ENCODE results near the gene RPS3. TPM values are rescaled to one million over a fixed set of nuclear protein-coding genes. Genes with fewer than 3 reads are reported as not detected.
"Not testable (repeated sequence)": the region's sequence is repeated elsewhere in the genome, so short reads cannot be mapped to it uniquely, and the experiment has no call there.

The RPS3 gene
- total and polyA plus RNA-seq, 4 donors = 552 to 1,871 (median 1,206) TPM

- Histone ChIP-seq H3K36me3 (ENCODE audit: control insufficient read depth, insufficient read depth, low read length) (no peaks in the 10 kb centered on the region), H3K4me1 (ENCODE audit: control insufficient read depth, insufficient read depth, low read length) (peaks cover 20% of the 10 kb centered on the region), H3K27ac (ENCODE audit: low read depth, low read length) (no peak overlapping the region), H3K4me3 (ENCODE audit: low read depth, low read length) (no peak overlapping the region), H3K27me3 (ENCODE audit: control insufficient read depth, insufficient read depth, low read length) (no peaks in the 10 kb centered on the region), H3K9me3 (ENCODE audit: control insufficient read depth, insufficient read depth, low read length) (no peaks in the 10 kb centered on the region)
- DNase-seq (ENCODE audit: low read depth in 4 of 6, low spot score in 6 of 6) = no peak
- WGBS (ENCODE audit: insufficient coverage) = 90% methylated on average over 9 of the region's 10 CpGs
Observed at GRCh38 chr11:75355051-75355450, 44.3 kb upstream of the RPS3 start.

- Histone ChIP-seq H3K27me3 (ENCODE audit: control insufficient read depth, insufficient read depth, low read length) (no peaks in the 10 kb centered on the region), H3K4me3 (ENCODE audit: low read depth, low read length) (no peak overlapping the region), H3K9me3 (ENCODE audit: control insufficient read depth, insufficient read depth, low read length) (no peaks in the 10 kb centered on the region), H3K4me1 (ENCODE audit: control insufficient read depth, insufficient read depth, low read length) (peaks cover 9% of the 10 kb centered on the region), H3K27ac (ENCODE audit: low read depth, low read length) (no peak overlapping the region), H3K36me3 (ENCODE audit: control insufficient read depth, insufficient read depth, low read length) (no peaks in the 10 kb centered on the region)
- no peak for DNase-seq (ENCODE audit: low read depth in 4 of 6, low spot score in 6 of 6)
- WGBS (ENCODE audit: insufficient coverage) = 100% methylated on average over 1 of the region's 2 CpGs
Observed at GRCh38 chr11:75356613-75357012, 42.7 kb upstream of the RPS3 start.

DNA sequence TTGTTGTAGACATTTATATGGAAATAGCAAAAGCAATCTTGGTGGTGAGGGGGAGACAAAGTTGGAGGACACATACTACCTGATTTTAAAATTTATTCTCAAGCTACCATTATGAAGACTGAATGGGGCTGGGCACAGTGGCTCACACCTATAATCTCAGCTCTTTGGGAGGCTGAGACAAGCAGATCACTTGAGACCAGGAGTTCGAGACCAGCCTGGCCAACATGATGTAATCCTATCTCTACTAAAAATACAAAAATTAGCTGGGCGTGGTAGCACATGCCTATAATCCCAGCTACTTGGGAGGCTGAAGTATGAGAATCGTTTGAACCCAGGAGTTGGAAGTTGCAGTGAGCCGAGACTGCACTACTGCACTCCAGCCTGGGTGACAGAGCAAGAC is 37.0 kb upstream of the RPS3 start:
- H3K9me3 ChIP-seq (ENCODE audit: control insufficient read depth, insufficient read depth, low read length); H3K27me3 ChIP-seq (ENCODE audit: control insufficient read depth, insufficient read depth, low read length); DNase-seq (ENCODE audit: low read depth in 4 of 6, low spot score in 6 of 6); H3K4me1 ChIP-seq (ENCODE audit: control insufficient read depth, insufficient read depth, low read length); H3K36me3 ChIP-seq (ENCODE audit: control insufficient read depth, insufficient read depth, low read length); H3K4me3 ChIP-seq (ENCODE audit: low read depth, low read length); H3K27ac ChIP-seq (ENCODE audit: low read depth, low read length): not testable (repeated sequence)
- 93% methylated on average over 2 of the region's 4 CpGs for WGBS (ENCODE audit: insufficient coverage)

DNA sequence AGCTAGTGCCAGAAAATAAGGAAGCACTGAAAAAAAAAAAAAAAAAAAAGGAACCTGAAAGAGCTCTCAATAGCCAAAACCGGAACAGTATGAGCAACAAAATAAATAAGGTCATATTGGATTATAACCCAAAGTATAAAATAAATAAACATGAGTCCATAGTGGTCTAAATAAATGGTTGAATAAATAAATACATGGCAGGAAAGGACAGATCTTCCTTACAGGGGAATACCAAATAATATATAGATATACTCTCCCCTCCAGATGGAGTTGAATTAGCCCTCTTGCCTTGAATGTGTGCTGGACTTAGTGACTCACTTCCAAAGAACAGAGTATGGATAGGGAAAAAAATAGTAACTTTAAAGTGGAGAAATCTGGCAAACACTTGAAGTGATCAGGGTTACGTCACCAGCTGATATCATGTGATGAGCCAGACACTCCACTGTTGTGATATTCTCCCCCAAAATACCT is 33.6 kb upstream of the RPS3 start:
- Histone ChIP-seq H3K4me3 (ENCODE audit: low read depth, low read length) (no peak overlapping the region), H3K9me3 (ENCODE audit: control insufficient read depth, insufficient read depth, low read length) (no peaks in the 10 kb centered on the region), H3K36me3 (ENCODE audit: control insufficient read depth, insufficient read depth, low read length) (no peaks in the 10 kb centered on the region), H3K27me3 (ENCODE audit: control insufficient read depth, insufficient read depth, low read length) (no peaks in the 10 kb centered on the region), H3K27ac (ENCODE audit: low read depth, low read length) (no peak overlapping the region), H3K4me1 (ENCODE audit: control insufficient read depth, insufficient read depth, low read length) (no peaks in the 10 kb centered on the region)
- WGBS (ENCODE audit: insufficient coverage) = 83% methylated on average over 1 of the region's 2 CpGs
- no peak for DNase-seq (ENCODE audit: low read depth in 4 of 6, low spot score in 6 of 6)

- DNase-seq (ENCODE audit: low read depth in 4 of 6, low spot score in 6 of 6); H3K9me3 ChIP-seq (ENCODE audit: control insufficient read depth, insufficient read depth, low read length); H3K4me1 ChIP-seq (ENCODE audit: control insufficient read depth, insufficient read depth, low read length); H3K36me3 ChIP-seq (ENCODE audit: control insufficient read depth, insufficient read depth, low read length); H3K4me3 ChIP-seq (ENCODE audit: low read depth, low read length); H3K27me3 ChIP-seq (ENCODE audit: control insufficient read depth, insufficient read depth, low read length); H3K27ac ChIP-seq (ENCODE audit: low read depth, low read length): not testable (repeated sequence)
- 94% methylated on average over 3 of the region's 5 CpGs for WGBS (ENCODE audit: insufficient coverage)
Observed at GRCh38 chr11:75366826-75367225, 32.5 kb upstream of the RPS3 start.

- no peak overlapping the region for H3K27ac ChIP-seq (ENCODE audit: low read depth, low read length)
- H3K36me3 ChIP-seq (ENCODE audit: control insufficient read depth, insufficient read depth, low read length) = no peaks in the 10 kb centered on the region
- H3K9me3 ChIP-seq (ENCODE audit: control insufficient read depth, insufficient read depth, low read length) = no peaks in the 10 kb centered on the region
- WGBS (ENCODE audit: insufficient coverage) = 89% methylated on average over 4 of the region's 6 CpGs
- no peak overlapping the region for H3K4me3 ChIP-seq (ENCODE audit: low read depth, low read length)
- H3K27me3 ChIP-seq (ENCODE audit: control insufficient read depth, insufficient read depth, low read length) = no peaks in the 10 kb centered on the region
- H3K4me1 ChIP-seq (ENCODE audit: control insufficient read depth, insufficient read depth, low read length) = no peaks in the 10 kb centered on the region
- no peak for DNase-seq (ENCODE audit: low read depth in 4 of 6, low spot score in 6 of 6)
Observed at GRCh38 chr11:75369560-75370255, 29.6 kb upstream of the RPS3 start.

- H3K4me1 ChIP-seq (ENCODE audit: control insufficient read depth, insufficient read depth, low read length) = no peaks in the 10 kb centered on the region
- no peak overlapping the region for H3K27ac ChIP-seq (ENCODE audit: low read depth, low read length)
- no peaks in the 10 kb centered on the region for H3K27me3 ChIP-seq (ENCODE audit: control insufficient read depth, insufficient read depth, low read length)
- H3K4me3 ChIP-seq (ENCODE audit: low read depth, low read length) = no peak overlapping the region
- H3K9me3 ChIP-seq (ENCODE audit: control insufficient read depth, insufficient read depth, low read length) = no peaks in the 10 kb centered on the region
- H3K36me3 ChIP-seq (ENCODE audit: control insufficient read depth, insufficient read depth, low read length) = no peaks in the 10 kb centered on the region
- DNase-seq (ENCODE audit: low read depth in 4 of 6, low spot score in 6 of 6) = no peak
- WGBS (ENCODE audit: insufficient coverage) = 71% methylated on average over 6 of the region's 8 CpGs
Observed at GRCh38 chr11:75371949-75372876, 27.1 kb upstream of the RPS3 start.

GRCh38 chr11:75373201-75373600 is 26.1 kb upstream of the RPS3 start:
- Histone ChIP-seq H3K27ac (ENCODE audit: low read depth, low read length) (no peak overlapping the region), H3K9me3 (ENCODE audit: control insufficient read depth, insufficient read depth, low read length) (no peaks in the 10 kb centered on the region), H3K4me1 (ENCODE audit: control insufficient read depth, insufficient read depth, low read length) (no peaks in the 10 kb centered on the region), H3K36me3 (ENCODE audit: control insufficient read depth, insufficient read depth, low read length) (no peaks in the 10 kb centered on the region), H3K27me3 (ENCODE audit: control insufficient read depth, insufficient read depth, low read length) (no peaks in the 10 kb centered on the region), H3K4me3 (ENCODE audit: low read depth, low read length) (no peak overlapping the region)
- DNase-seq (ENCODE audit: low read depth in 4 of 6, low spot score in 6 of 6) = no peak
- WGBS (ENCODE audit: insufficient coverage) = 86% methylated on average over 5 of the region's 8 CpGs

- Histone ChIP-seq H3K27ac (ENCODE audit: low read depth, low read length) (no peak overlapping the region), H3K9me3 (ENCODE audit: control insufficient read depth, insufficient read depth, low read length) (no peaks in the 10 kb centered on the region)
Observed at GRCh38 chr11:75374646-75375045, 24.7 kb upstream of the RPS3 start.

More at GRCh38 chr11:75374646-75375045, 24.7 kb upstream of the RPS3 start:
- Histone ChIP-seq H3K4me3 (ENCODE audit: low read depth, low read length) (no peak overlapping the region), H3K4me1 (ENCODE audit: control insufficient read depth, insufficient read depth, low read length) (no peaks in the 10 kb centered on the region), H3K27me3 (ENCODE audit: control insufficient read depth, insufficient read depth, low read length) (no peaks in the 10 kb centered on the region), H3K36me3 (ENCODE audit: control insufficient read depth, insufficient read depth, low read length) (no peaks in the 10 kb centered on the region)
- whole genome bisulfite sequencing (ENCODE audit: insufficient coverage) = 95% methylated on average over 4 of the region's 4 CpGs
- DNase-seq (ENCODE audit: low read depth in 4 of 6, low spot score in 6 of 6) = no peak

All from spinal cord (tissue), 10 donors.